ENCODE measurements around the gene TMEM43. TPM values are rescaled to one million over a fixed set of nuclear protein-coding genes. Genes with fewer than 3 reads are reported as not detected.

Gene TMEM43
- total and polyA plus RNA-seq, 2 of the 13 experiments (the other 11 are each of a cell fraction or from before 2014, with no cell fraction given) = 48.9 to 50.5 TPM

- TF ChIP-seq ZNF687 (CRISPR knock-in tag; IDR thresholded peaks at IDR 0.05) (no peak), FOXK1 (CRISPR knock-in tag; IDR thresholded peaks at IDR 0.05; ENCODE audit: borderline replicate concordance, low read depth) (0 out of 2 replicates have a peak, but pooled peaks have one; percentile 13), ZNF782 (CRISPR knock-in tag; IDR thresholded peaks at IDR 0.05; ENCODE audit: borderline replicate concordance) (no peak), ATF7 (IDR thresholded peaks at IDR 0.05) (peak; percentile 15; the same call in 1 of the 2 replicates), ATF7 (CRISPR knock-in tag; IDR thresholded peaks at IDR 0.05) (no peak), JUND (CRISPR knock-in tag; IDR thresholded peaks at IDR 0.05) (no peak), ZNF329 (CRISPR knock-in tag; IDR thresholded peaks at IDR 0.05; ENCODE audit: low read depth) (no peak), MTA1 (CRISPR knock-in tag; IDR thresholded peaks at IDR 0.05; ENCODE audit: borderline replicate concordance) (no peak)
- TF ChIP-seq, protein P1, sequence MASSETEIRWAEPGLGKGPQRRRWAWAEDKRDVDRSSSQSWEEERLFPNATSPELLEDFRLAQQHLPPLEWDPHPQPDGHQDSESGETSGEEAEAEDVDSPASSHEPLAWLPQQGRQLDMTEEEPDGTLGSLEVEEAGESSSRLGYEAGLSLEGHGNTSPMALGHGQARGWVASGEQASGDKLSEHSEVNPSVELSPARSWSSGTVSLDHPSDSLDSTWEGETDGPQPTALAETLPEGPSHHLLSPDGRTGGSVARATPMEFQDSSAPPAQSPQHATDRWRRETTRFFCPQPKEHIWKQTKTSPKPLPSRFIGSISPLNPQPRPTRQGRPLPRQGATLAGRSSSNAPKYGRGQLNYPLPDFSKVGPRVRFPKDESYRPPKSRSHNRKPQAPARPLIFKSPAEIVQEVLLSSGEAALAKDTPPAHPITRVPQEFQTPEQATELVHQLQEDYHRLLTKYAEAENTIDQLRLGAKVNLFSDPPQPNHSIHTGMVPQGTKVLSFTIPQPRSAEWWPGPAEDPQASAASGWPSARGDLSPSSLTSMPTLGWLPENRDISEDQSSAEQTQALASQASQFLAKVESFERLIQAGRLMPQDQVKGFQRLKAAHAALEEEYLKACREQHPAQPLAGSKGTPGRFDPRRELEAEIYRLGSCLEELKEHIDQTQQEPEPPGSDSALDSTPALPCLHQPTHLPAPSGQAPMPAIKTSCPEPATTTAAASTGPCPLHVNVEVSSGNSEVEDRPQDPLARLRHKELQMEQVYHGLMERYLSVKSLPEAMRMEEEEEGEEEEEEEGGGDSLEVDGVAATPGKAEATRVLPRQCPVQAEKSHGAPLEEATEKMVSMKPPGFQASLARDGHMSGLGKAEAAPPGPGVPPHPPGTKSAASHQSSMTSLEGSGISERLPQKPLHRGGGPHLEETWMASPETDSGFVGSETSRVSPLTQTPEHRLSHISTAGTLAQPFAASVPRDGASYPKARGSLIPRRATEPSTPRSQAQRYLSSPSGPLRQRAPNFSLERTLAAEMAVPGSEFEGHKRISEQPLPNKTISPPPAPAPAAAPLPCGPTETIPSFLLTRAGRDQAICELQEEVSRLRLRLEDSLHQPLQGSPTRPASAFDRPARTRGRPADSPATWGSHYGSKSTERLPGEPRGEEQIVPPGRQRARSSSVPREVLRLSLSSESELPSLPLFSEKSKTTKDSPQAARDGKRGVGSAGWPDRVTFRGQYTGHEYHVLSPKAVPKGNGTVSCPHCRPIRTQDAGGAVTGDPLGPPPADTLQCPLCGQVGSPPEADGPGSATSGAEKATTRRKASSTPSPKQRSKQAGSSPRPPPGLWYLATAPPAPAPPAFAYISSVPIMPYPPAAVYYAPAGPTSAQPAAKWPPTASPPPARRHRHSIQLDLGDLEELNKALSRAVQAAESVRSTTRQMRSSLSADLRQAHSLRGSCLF (CRISPR knock-in tag; IDR thresholded peaks at IDR 0.05; ENCODE audit: borderline replicate concordance) = no peak
- TF ChIP-seq, protein P2, sequence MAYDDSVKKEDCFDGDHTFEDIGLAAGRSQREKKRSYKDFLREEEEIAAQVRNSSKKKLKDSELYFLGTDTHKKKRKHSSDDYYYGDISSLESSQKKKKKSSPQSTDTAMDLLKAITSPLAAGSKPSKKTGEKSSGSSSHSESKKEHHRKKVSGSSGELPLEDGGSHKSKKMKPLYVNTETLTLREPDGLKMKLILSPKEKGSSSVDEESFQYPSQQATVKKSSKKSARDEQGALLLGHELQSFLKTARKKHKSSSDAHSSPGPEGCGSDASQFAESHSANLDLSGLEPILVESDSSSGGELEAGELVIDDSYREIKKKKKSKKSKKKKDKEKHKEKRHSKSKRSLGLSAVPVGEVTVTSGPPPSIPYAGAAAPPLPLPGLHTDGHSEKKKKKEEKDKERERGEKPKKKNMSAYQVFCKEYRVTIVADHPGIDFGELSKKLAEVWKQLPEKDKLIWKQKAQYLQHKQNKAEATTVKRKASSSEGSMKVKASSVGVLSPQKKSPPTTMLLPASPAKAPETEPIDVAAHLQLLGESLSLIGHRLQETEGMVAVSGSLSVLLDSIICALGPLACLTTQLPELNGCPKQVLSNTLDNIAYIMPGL (CRISPR knock-in tag; IDR thresholded peaks at IDR 0.05; ENCODE audit: borderline replicate concordance in 1 of 2, low read depth in 1 of 2) = no peak
- TF ChIP-seq, protein P3, sequence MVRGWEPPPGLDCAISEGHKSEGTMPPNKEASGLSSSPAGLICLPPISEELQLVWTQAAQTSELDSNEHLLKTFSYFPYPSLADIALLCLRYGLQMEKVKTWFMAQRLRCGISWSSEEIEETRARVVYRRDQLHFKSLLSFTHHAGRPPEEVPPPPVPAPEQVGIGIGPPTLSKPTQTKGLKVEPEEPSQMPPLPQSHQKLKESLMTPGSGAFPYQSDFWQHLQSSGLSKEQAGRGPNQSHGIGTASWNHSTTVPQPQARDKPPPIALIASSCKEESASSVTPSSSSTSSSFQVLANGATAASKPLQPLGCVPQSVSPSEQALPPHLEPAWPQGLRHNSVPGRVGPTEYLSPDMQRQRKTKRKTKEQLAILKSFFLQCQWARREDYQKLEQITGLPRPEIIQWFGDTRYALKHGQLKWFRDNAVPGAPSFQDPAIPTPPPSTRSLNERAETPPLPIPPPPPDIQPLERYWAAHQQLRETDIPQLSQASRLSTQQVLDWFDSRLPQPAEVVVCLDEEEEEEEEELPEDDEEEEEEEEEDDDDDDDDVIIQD (CRISPR knock-in tag; IDR thresholded peaks at IDR 0.05; ENCODE audit: low read depth) = peak; percentile 45; the same call in 1 of the 2 replicates
Observed at GRCh38 chr3:14144423-14145075, 19.7 kb downstream of the TMEM43 start (continued).
